ENCODE results near the gene RNF133.

- TF ChIP-seq CTCF (IDR thresholded peaks at IDR 0.05; ENCODE audit: borderline replicate concordance, extremely low read depth, low read length, poor library complexity, severe bottlenecking) (no peak), EZH2 (IDR thresholded peaks at IDR 0.05; ENCODE audit: borderline replicate concordance, low read depth, low read length, severe bottlenecking) (no peak)
These were observed 45.2 kb downstream of the RNF133 start for GRCh38 chr7:122653685-122654084.

Data from DND-41 (cell line).